HEK293 (cell line): ENCODE measurements around the gene KIF11.

Experiments
- ELK4 ChIP-seq: IDR thresholded peaks from 2 replicates; pipeline ENCODE4 v1.6.1; 2011; ENCODE audit warnings: mild to moderate bottlenecking, low read depth, low read length, borderline replicate concordance
- GLI4 ChIP-seq: fragments of 450-650 bp; formaldehyde crosslinking; IDR thresholded peaks from 2 replicates; pipeline ENCODE4 v1.5.1; 2016; ENCODE audit warnings: missing biosample characterization, missing genetic modification characterization
- KLF9 ChIP-seq: fragments of 450-650 bp; formaldehyde crosslinking; IDR thresholded peaks from 2 replicates; pipeline ENCODE4 v1.5.1; 2016; ENCODE audit warnings: missing biosample characterization, missing genetic modification characterization, low read depth
- MZF1 ChIP-seq: fragments of 450-650 bp; formaldehyde crosslinking; IDR thresholded peaks from 2 replicates; pipeline ENCODE4 v1.5.1; 2017; ENCODE audit warnings: missing biosample characterization, missing genetic modification characterization, borderline replicate concordance
- SCRT1 ChIP-seq: fragments of 450-650 bp; formaldehyde crosslinking; IDR thresholded peaks from 2 replicates; pipeline ENCODE4 v1.5.1; 2016; ENCODE audit warnings: missing biosample characterization, missing genetic modification characterization, borderline replicate concordance
- SCRT2 ChIP-seq: fragments of 450-650 bp; formaldehyde crosslinking; IDR thresholded peaks from 2 replicates; pipeline ENCODE4 v1.5.1; 2016; ENCODE audit warnings: missing biosample characterization, missing genetic modification characterization
- YY1 ChIP-seq: fragments of 450-650 bp; formaldehyde crosslinking; IDR thresholded peaks from 2 replicates; pipeline ENCODE4 v1.5.1; 2018; ENCODE audit warnings: missing biosample characterization, missing genetic modification characterization
- ZBTB17 ChIP-seq: fragments of 450-650 bp; formaldehyde crosslinking; IDR thresholded peaks from 2 replicates; pipeline ENCODE4 v1.5.1; 2016; ENCODE audit warnings: missing biosample characterization, missing genetic modification characterization
- ZBTB49 ChIP-seq: fragments of 450-650 bp; formaldehyde crosslinking; IDR thresholded peaks from 2 replicates; pipeline ENCODE4 v1.5.1; 2016; ENCODE audit warnings: missing biosample characterization, missing genetic modification characterization, low read depth
- ZEB2 ChIP-seq: fragments of 450-650 bp; formaldehyde crosslinking; IDR thresholded peaks from 2 replicates; pipeline ENCODE4 v1.5.1; 2016; ENCODE audit warnings: missing biosample characterization, missing genetic modification characterization
- ZNF155 ChIP-seq: fragments of 450-650 bp; formaldehyde crosslinking; IDR thresholded peaks from 2 replicates; pipeline ENCODE4 v1.5.1; 2016; ENCODE audit warnings: missing biosample characterization, missing genetic modification characterization
- ZNF184 ChIP-seq: fragments of 450-650 bp; IDR thresholded peaks from 2 replicates; pipeline ENCODE4 v1.5.1; 2018; ENCODE audit warnings: missing biosample characterization, mild to moderate bottlenecking, missing genetic modification characterization
- ZNF221 ChIP-seq: fragments of 450-650 bp; formaldehyde crosslinking; IDR thresholded peaks from 2 replicates; pipeline ENCODE4 v1.5.1; 2017; ENCODE audit warnings: missing biosample characterization, missing genetic modification characterization, borderline replicate concordance
- ZNF350 ChIP-seq: fragments of 450-650 bp; formaldehyde crosslinking; IDR thresholded peaks from 2 replicates; pipeline ENCODE4 v1.5.0; 2017; ENCODE audit warnings: missing biosample characterization, mild to moderate bottlenecking, missing genetic modification characterization
- ZNF394 ChIP-seq: fragments of 450-650 bp; formaldehyde crosslinking; IDR thresholded peaks from 2 replicates; pipeline ENCODE4 v1.5.1; 2016; ENCODE audit warnings: missing biosample characterization, missing genetic modification characterization, mild to moderate bottlenecking, moderate library complexity, borderline replicate concordance
- ZNF521 ChIP-seq: fragments of 450-650 bp; formaldehyde crosslinking; IDR thresholded peaks from 2 replicates; pipeline ENCODE4 v1.5.1; 2017; ENCODE audit warnings: missing biosample characterization, mild to moderate bottlenecking, missing genetic modification characterization
- ZNF621 ChIP-seq: fragments of 450-650 bp; formaldehyde crosslinking; IDR thresholded peaks from 2 replicates; pipeline ENCODE4 v1.5.1; 2017; ENCODE audit warnings: missing biosample characterization, missing genetic modification characterization
- ZNF670 ChIP-seq: fragments of 450-650 bp; formaldehyde crosslinking; IDR thresholded peaks from 2 replicates; pipeline ENCODE4 v1.5.1; 2016; ENCODE audit warnings: missing biosample characterization, missing genetic modification characterization, low read depth
- ZNF776 ChIP-seq: fragments of 450-650 bp; formaldehyde crosslinking; IDR thresholded peaks from 2 replicates; pipeline ENCODE4 v1.5.0; 2017; ENCODE audit warnings: missing biosample characterization, missing genetic modification characterization, borderline replicate concordance
- ZNF830 ChIP-seq: fragments of 450-650 bp; IDR thresholded peaks from 2 replicates; pipeline ENCODE4 v1.5.0; 2018; ENCODE audit warnings: missing biosample characterization, missing genetic modification characterization, low read depth, mild to moderate bottlenecking, moderate library complexity
- ZSCAN23 ChIP-seq: fragments of 450-650 bp; formaldehyde crosslinking; IDR thresholded peaks from 2 replicates; pipeline ENCODE4 v1.5.1; 2016; ENCODE audit warnings: missing biosample characterization, missing genetic modification characterization
- ZSCAN4 ChIP-seq: fragments of 450-650 bp; formaldehyde crosslinking; IDR thresholded peaks from 2 replicates; pipeline ENCODE4 v1.5.1; 2017; ENCODE audit warnings: missing biosample characterization, missing genetic modification characterization
- TF ChIP-seq, protein P1 (sequence below): fragments of 450-650 bp; formaldehyde crosslinking; IDR thresholded peaks from 2 replicates; pipeline ENCODE4 v1.5.1; 2016; ENCODE audit warnings: missing biosample characterization, missing genetic modification characterization
- TF ChIP-seq, protein P2 (sequence below): fragments of 450-650 bp; formaldehyde crosslinking; IDR thresholded peaks from 2 replicates; pipeline ENCODE4 v1.5.1; 2017; ENCODE audit warnings: missing biosample characterization, missing genetic modification characterization
- TF ChIP-seq, protein P3 (sequence below): fragments of 450-650 bp; formaldehyde crosslinking; conservative IDR thresholded peaks from 2 replicates; pipeline ENCODE4 v1.5.1; 2016; ENCODE audit warnings: low read depth, missing biosample characterization, missing genetic modification characterization

Gene KIF11

GRCh38 chr10:92590623-92591549 lies 2.0 kb upstream of the KIF11 start (continued):
- TF ChIP-seq ZBTB49 (tag by site-specific recombination): no peak
- no peak for TF ChIP-seq ZSCAN23 (tag by site-specific recombination)
- TF ChIP-seq ZNF184 (tag by site-specific recombination): no peak
- TF ChIP-seq ZNF670 (tag by site-specific recombination): no peak
- no peak for TF ChIP-seq ZSCAN4 (tag by site-specific recombination)
- TF ChIP-seq ZNF776 (tag by site-specific recombination): no peak
- TF ChIP-seq, protein P1, sequence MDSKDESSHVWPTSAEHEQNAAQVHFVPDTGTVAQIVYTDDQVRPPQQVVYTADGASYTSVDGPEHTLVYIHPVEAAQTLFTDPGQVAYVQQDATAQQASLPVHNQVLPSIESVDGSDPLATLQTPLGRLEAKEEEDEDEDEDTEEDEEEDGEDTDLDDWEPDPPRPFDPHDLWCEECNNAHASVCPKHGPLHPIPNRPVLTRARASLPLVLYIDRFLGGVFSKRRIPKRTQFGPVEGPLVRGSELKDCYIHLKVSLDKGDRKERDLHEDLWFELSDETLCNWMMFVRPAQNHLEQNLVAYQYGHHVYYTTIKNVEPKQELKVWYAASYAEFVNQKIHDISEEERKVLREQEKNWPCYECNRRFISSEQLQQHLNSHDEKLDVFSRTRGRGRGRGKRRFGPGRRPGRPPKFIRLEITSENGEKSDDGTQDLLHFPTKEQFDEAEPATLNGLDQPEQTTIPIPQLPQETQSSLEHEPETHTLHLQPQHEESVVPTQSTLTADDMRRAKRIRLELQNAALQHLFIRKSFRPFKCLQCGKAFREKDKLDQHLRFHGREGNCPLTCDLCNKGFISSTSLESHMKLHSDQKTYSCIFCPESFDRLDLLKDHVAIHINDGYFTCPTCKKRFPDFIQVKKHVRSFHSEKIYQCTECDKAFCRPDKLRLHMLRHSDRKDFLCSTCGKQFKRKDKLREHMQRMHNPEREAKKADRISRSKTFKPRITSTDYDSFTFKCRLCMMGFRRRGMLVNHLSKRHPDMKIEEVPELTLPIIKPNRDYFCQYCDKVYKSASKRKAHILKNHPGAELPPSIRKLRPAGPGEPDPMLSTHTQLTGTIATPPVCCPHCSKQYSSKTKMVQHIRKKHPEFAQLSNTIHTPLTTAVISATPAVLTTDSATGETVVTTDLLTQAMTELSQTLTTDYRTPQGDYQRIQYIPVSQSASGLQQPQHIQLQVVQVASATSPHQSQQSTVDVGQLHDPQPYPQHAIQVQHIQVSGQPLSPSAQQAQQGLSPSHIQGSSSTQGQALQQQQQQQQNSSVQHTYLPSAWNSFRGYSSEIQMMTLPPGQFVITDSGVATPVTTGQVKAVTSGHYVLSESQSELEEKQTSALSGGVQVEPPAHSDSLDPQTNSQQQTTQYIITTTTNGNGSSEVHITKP (tag by site-specific recombination): peak; percentile 81
- no peak for TF ChIP-seq YY1 (tag by site-specific recombination)
- TF ChIP-seq, protein P2, sequence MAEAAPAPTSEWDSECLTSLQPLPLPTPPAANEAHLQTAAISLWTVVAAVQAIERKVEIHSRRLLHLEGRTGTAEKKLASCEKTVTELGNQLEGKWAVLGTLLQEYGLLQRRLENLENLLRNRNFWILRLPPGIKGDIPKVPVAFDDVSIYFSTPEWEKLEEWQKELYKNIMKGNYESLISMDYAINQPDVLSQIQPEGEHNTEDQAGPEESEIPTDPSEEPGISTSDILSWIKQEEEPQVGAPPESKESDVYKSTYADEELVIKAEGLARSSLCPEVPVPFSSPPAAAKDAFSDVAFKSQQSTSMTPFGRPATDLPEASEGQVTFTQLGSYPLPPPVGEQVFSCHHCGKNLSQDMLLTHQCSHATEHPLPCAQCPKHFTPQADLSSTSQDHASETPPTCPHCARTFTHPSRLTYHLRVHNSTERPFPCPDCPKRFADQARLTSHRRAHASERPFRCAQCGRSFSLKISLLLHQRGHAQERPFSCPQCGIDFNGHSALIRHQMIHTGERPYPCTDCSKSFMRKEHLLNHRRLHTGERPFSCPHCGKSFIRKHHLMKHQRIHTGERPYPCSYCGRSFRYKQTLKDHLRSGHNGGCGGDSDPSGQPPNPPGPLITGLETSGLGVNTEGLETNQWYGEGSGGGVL: peak; percentile 66
- no peak for TF ChIP-seq ELK4
- no peak for TF ChIP-seq ZNF221
- TF ChIP-seq GLI4 (tag by site-specific recombination): no peak
- no peak for TF ChIP-seq MZF1 (tag by site-specific recombination)
- no peak for TF ChIP-seq ZNF350
- no peak for TF ChIP-seq ZBTB17
- TF ChIP-seq ZEB2 (tag by site-specific recombination): peak; percentile 10; the same call in 1 of the 2 replicates
- TF ChIP-seq, protein P3, sequence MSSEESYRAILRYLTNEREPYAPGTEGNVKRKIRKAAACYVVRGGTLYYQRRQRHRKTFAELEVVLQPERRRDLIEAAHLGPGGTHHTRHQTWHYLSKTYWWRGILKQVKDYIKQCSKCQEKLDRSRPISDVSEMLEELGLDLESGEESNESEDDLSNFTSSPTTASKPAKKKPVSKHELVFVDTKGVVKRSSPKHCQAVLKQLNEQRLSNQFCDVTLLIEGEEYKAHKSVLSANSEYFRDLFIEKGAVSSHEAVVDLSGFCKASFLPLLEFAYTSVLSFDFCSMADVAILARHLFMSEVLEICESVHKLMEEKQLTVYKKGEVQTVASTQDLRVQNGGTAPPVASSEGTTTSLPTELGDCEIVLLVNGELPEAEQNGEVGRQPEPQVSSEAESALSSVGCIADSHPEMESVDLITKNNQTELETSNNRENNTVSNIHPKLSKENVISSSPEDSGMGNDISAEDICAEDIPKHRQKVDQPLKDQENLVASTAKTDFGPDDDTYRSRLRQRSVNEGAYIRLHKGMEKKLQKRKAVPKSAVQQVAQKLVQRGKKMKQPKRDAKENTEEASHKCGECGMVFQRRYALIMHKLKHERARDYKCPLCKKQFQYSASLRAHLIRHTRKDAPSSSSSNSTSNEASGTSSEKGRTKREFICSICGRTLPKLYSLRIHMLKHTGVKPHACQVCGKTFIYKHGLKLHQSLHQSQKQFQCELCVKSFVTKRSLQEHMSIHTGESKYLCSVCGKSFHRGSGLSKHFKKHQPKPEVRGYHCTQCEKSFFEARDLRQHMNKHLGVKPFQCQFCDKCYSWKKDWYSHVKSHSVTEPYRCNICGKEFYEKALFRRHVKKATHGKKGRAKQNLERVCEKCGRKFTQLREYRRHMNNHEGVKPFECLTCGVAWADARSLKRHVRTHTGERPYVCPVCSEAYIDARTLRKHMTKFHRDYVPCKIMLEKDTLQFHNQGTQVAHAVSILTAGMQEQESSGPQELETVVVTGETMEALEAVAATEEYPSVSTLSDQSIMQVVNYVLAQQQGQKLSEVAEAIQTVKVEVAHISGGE (tag by site-specific recombination): no peak
- TF ChIP-seq ZNF830: no peak
- TF ChIP-seq ZNF521 (tag by site-specific recombination): no peak
- TF ChIP-seq ZNF155 (tag by site-specific recombination): no peak
- no peak for TF ChIP-seq SCRT1 (tag by site-specific recombination)
- TF ChIP-seq ZNF394: no peak; the same call in 1 of the 2 replicates
- no peak for TF ChIP-seq SCRT2 (tag by site-specific recombination)
- no peak for TF ChIP-seq KLF9 (tag by site-specific recombination)
- no peak for TF ChIP-seq ZNF621 (tag by site-specific recombination)
